ENCODE results near the gene PNPLA7. TPM values are rescaled to one million over a fixed set of nuclear protein-coding genes. Genes with fewer than 3 reads are reported as not detected.

PNPLA7 gene
- total RNA-seq, 4 donors from 2014 or later, result 0.61 to 3.4 (median 0.91) TPM

GRCh38 chr9:137506702-137507171 lies 43.5 kb downstream of the PNPLA7 start:
- TF ChIP-seq POLR2A (IDR thresholded peaks at IDR 0.05) (no peak), CTCF (IDR thresholded peaks at IDR 0.05) (no peak)
- H3K9me3 ChIP-seq, result no peaks in the 10 kb centered on the region
- 75 to 91% methylated on average over 5 to 15 of the region's 26 CpGs for WGBS, 2 donors
- H3K27me3 ChIP-seq, result no peaks in the 10 kb centered on the region
- no peaks in the 10 kb centered on the region for H3K4me1 ChIP-seq
- no peaks in the 10 kb centered on the region for H3K36me3 ChIP-seq
- no peak overlapping the region for H3K4me3 ChIP-seq
- H3K27ac ChIP-seq, result no peak overlapping the region
- DNase-seq, result no peak
- intact Hi-C loops (cut with DNase I), result no loop called here

DNA sequence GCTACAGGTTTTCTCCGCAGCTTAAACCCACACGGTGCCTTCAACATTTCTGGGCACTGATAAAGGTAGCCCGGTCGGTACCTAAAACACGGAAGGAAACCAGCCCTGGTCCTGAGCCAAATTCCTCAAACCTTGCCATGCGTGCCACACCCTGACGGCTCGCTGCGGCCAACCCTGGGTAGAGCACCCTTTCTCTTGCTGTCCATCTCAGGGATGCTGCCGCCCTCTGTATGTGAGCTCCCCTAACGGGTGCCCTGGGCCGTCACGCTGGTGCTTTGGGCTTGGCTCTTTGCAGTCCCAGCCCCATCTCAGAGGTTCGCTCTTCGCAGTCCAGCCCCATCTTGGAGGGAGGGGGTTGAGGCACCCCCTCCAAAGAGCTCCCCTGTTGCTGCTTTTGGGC lies 43.9 kb downstream of the PNPLA7 start:
- Histone ChIP-seq H3K4me3 (no peak overlapping the region), H3K9me3 (no peaks in the 10 kb centered on the region), H3K27me3 (no peaks in the 10 kb centered on the region), H3K4me1 (no peaks in the 10 kb centered on the region), H3K27ac (no peak overlapping the region), H3K36me3 (no peaks in the 10 kb centered on the region)
- intact Hi-C loops (cut with DNase I), result no loop called here
- no peak for DNase-seq
- WGBS, 2 donors, result 61 to 77% methylated on average over 6 to 13 of the region's 15 CpGs
- no peak for TF ChIP-seq POLR2A (IDR thresholded peaks at IDR 0.05)
- TF ChIP-seq CTCF (IDR thresholded peaks at IDR 0.05), result no peak

- WGBS, 2 donors, result 83 to 91% methylated on average over 8 to 17 of the region's 28 CpGs
- Histone ChIP-seq H3K4me1 (no peaks in the 10 kb centered on the region), H3K36me3 (no peaks in the 10 kb centered on the region), H3K9me3 (no peaks in the 10 kb centered on the region), H3K27ac (no peak overlapping the region), H3K27me3 (no peaks in the 10 kb centered on the region), H3K4me3 (no peak overlapping the region)
- intact Hi-C loops (cut with DNase I), result no loop called here
- TF ChIP-seq CTCF (IDR thresholded peaks at IDR 0.05), result no peak
- no peak for TF ChIP-seq POLR2A (IDR thresholded peaks at IDR 0.05)
- no peak for DNase-seq
Observed at GRCh38 chr9:137505421-137506140, 44.6 kb downstream of the PNPLA7 start.

- H3K27ac ChIP-seq, result no peak overlapping the region
- no peak for DNase-seq
- intact Hi-C loops (cut with DNase I), result no loop called here
- 85 to 91% methylated on average over 5 to 6 of the region's 7 CpGs for WGBS, 2 donors
- H3K27me3 ChIP-seq, result no peaks in the 10 kb centered on the region
- no peak for TF ChIP-seq POLR2A (IDR thresholded peaks at IDR 0.05)
- TF ChIP-seq CTCF (IDR thresholded peaks at IDR 0.05), result no peak
- H3K4me3 ChIP-seq, result no peak overlapping the region
- no peaks in the 10 kb centered on the region for H3K36me3 ChIP-seq
- no peaks in the 10 kb centered on the region for H3K4me1 ChIP-seq
- H3K9me3 ChIP-seq, result no peaks in the 10 kb centered on the region
Observed at GRCh38 chr9:137504432-137504777, 45.8 kb downstream of the PNPLA7 start.

DNA sequence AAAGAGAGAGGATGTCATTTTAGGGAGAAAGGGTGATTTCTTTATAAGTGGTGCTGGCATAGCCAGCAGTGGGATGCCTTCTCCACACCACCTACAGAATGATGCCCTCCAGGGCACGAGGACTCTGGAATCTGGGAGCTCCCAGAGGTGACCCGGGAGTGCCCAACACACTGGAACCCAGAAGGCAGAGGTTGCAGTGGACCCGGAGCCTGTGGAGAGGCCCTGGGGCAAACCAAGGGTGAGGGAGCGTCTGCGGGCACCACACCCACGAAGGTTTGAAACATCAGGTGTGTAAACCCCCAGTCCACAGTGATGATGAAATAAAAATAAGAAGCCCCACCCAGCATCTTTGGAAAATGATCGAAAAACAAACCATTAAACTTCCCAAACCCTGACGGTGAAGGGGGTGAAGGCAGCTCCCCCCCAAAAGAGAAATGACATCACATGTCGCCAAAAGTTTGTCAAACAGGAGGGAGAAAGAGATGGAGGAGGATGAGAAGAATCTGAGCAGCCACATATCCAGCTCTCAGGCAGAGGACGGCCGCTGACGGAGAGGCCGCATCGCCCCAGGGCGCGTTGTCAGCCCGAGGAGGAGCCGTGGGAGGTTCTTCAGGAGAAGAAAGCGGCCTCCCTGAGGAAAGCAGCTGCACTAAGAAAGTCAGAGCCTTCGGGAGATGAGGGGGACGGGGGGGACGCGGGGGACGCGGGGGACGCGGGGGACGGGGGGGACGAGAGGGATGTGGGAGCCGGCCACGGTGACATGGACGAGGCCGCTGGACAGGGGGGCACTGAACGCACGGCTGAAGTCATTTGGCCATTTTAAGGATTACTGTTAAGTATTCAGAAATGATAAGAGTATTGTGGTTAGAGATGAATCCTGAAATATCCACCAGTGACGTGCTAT lies 47.9 kb downstream of the PNPLA7 start:
- DNase-seq, result no peak
- intact Hi-C loops (cut with DNase I), result no loop called here
- WGBS, 2 donors, result 84 to 89% methylated on average over 29 to 32 of the region's 36 CpGs
- Histone ChIP-seq H3K9me3 (no peaks in the 10 kb centered on the region), H3K27ac (no peak overlapping the region), H3K36me3 (no peaks in the 10 kb centered on the region), H3K4me1 (no peaks in the 10 kb centered on the region), H3K4me3 (no peak overlapping the region), H3K27me3 (no peaks in the 10 kb centered on the region)
- no peak for TF ChIP-seq CTCF (IDR thresholded peaks at IDR 0.05)
- TF ChIP-seq POLR2A (IDR thresholded peaks at IDR 0.05), result no peak
